GM21423 (cell line): ENCODE measurements around the gene COL6A5.

ENCODE experiments used
- ATAC-seq: cut with Tn5 transposase; IDR thresholded peaks from one replicate; pipeline ENCODE4 v1.9.1; 2021; ENCODE audit warnings: mild to moderate bottlenecking, moderate library complexity; ENCODE audit not compliant: unreplicated experiment

The COL6A5 gene

DNA sequence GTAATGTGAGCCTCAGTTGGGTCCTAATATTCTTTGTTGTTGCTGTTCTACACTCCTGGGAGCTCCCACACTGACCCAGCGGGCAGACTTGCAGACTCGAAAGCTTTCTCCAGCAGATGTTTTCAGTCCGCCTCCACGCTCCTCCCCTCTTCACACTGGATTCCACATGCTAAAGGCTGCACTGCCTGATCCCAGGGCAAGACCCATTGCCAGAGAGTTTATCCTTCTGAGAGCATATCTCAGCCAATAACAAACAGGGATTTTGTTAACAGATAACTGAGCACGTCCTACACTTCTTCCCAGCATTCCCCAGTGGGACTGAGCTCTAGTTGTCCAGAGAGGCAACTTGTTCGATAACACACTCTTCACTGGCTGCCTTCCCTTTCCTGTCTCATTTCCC, 163.5 kb downstream of the COL6A5 start:
- ATAC-seq = no peak

- ATAC-seq = no peak
Observed at GRCh38 chr3:130514681-130515080, 169.2 kb downstream of the COL6A5 start.

DNA sequence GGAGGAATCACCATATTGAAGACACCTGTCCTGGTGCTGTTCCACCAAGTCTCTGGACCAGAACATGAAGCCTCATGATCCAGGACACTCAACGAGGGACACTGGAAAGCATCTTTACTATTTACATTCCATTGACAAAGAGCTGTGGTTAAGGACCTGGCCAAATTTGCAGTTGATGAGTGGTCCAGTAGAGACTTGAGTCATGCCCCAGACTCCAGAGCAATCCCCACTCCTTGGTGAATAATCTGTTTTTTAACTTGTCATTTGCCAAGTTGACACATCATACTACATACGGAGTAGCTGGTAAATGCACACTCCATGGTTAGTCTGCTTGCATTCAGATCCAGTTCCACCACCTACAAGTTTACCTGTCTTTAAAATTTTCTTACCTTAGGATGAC, 170.3 kb downstream of the COL6A5 start:
- ATAC-seq = no peak

- ATAC-seq = no peak
Observed at GRCh38 chr3:130516645-130517512, 171.4 kb downstream of the COL6A5 start, which contains the start of gene COL6A6. Gene COL6A6, plus strand, starts transcription at chr3:130517177. Its CDS starts 43,188 bp downstream, at chr3:130560365.

GRCh38 chr3:130517602-130518001, 172.1 kb downstream of the COL6A5 start:
- no peak for ATAC-seq

DNA sequence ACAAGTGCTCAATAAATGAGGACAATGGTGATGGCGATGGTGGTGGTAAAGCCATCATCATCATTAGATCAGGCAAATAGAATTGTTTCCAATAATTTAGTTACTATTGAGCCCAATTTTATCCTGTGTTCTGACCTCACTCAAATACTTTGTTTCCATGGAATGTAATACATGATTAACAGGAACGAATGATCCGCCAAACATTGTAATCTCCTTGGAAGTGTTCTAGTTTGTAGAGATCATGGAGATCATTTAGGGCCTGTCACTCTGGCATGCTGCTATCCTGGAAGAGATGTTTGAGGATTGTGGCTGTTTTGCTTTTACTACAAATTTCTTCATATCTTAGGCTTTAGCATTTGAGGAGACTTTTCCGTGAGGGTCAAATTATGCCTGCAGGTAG, 174.3 kb downstream of the COL6A5 start:
- no peak for ATAC-seq

DNA sequence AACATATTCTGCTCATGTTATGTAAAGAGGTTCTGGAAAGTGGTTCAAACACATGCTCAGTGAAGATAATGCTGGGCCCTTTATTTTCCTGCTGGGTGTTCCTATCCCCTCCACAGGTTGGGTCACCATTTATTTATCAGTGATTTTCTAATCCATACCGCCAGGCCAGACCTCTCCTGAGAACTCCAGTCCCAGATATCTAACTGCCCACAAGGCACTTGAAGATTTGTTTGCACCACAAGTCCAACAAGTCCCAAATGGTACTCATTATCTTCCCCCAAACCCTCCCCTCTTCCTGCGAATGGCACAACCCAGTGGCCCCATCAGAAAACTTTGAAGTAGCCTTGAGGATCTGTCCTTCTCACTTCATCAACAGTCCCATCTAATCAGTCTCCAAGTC, 176.9 kb downstream of the COL6A5 start:
- no peak for ATAC-seq

- no peak for ATAC-seq
Observed at GRCh38 chr3:130527426-130527825, 182.0 kb downstream of the COL6A5 start.

DNA sequence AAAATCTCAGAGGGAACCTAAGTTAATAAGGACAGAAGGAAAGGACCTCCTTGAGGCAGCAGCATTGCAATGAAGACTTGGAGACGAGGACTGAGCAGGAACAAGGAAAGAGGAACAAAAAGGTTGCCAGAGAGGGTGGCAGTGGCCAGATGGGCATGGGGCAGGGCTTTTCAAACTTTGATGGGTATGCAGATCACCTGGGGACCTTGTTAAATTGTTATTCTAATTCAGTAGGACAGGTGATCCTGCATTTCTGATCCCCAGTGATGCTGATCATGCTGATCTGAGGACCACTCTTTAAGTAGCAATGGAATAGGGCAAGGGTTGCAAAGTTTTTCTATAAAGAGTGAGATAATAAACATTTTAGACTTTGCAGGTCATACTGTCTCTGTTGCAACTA, 182.6 kb downstream of the COL6A5 start:
- no peak for ATAC-seq

GRCh38 chr3:130529486-130530215, 184.2 kb downstream of the COL6A5 start:
- no peak for ATAC-seq

- ATAC-seq = no peak
Observed at GRCh38 chr3:130533247-130533646, 187.8 kb downstream of the COL6A5 start.
